Hindlimb muscle (tissue), 1 donor: ENCODE results near the gene RPH3AL. TPM values are rescaled to one million over a fixed set of nuclear protein-coding genes. Genes with fewer than 3 reads are reported as not detected.
A peak's percentile ranks its signal among the peaks of the same experiment; 100 is the strongest.
"Not testable (repeated sequence)": the region's sequence is repeated elsewhere in the genome, so short reads cannot be mapped to it uniquely, and the experiment has no call there.

Source experiments
- DNase-seq: peaks from one replicate; pipeline ENCODE4 v3.0.0-alpha.2; 2013
- polyA plus RNA-seq: library from polyadenylated mRNA; unstranded; fragments of 120-200 nt; gene quantifications from one replicate; pipeline ENCODE4 v1.2.1, GENCODE V29; 2013; ENCODE audit not compliant: insufficient read length

The RPH3AL gene
- polyA plus RNA-seq, 1 donor: 5.9 TPM

GRCh38 chr17:235831-236640 lies 116.6 kb downstream of the RPH3AL start:
- no peak for DNase-seq

GRCh38 chr17:234994-235830 lies 117.4 kb downstream of the RPH3AL start:
- not testable (repeated sequence) for DNase-seq

GRCh38 chr17:234163-234993 lies 118.2 kb downstream of the RPH3AL start:
- peak; percentile 19 for DNase-seq

- DNase-seq: no peak
Measured at GRCh38 chr17:233473-233941, 119.1 kb downstream of the RPH3AL start.

GRCh38 chr17:231966-232807 lies 120.4 kb downstream of the RPH3AL start:
- no peak for DNase-seq

GRCh38 chr17:231191-231965 lies 121.2 kb downstream of the RPH3AL start:
- no peak for DNase-seq

- no peak for DNase-seq
Measured at GRCh38 chr17:230395-230770, 122.2 kb downstream of the RPH3AL start.

- DNase-seq: no peak
Measured at GRCh38 chr17:229709-230394, 122.8 kb downstream of the RPH3AL start.

- peak; percentile 34 for DNase-seq
Measured at GRCh38 chr17:228951-229708, 123.5 kb downstream of the RPH3AL start.

- no peak for DNase-seq
Measured at GRCh38 chr17:227946-228615, 124.5 kb downstream of the RPH3AL start.

GRCh38 chr17:227078-227945 lies 125.3 kb downstream of the RPH3AL start:
- DNase-seq: peak; percentile 56

- peak; percentile 19 for DNase-seq
Measured at GRCh38 chr17:226108-227077, 126.2 kb downstream of the RPH3AL start.

- DNase-seq: no peak
Measured at GRCh38 chr17:225551-225950, 127.1 kb downstream of the RPH3AL start.

GRCh38 chr17:224576-224975 lies 128.0 kb downstream of the RPH3AL start:
- DNase-seq: not testable (repeated sequence)

GRCh38 chr17:223723-224471 lies 128.7 kb downstream of the RPH3AL start:
- DNase-seq: no peak

GRCh38 chr17:222172-222571 lies 130.4 kb downstream of the RPH3AL start:
- DNase-seq: peak; percentile 71
